ENCODE data around the gene TRIM24.

DNA sequence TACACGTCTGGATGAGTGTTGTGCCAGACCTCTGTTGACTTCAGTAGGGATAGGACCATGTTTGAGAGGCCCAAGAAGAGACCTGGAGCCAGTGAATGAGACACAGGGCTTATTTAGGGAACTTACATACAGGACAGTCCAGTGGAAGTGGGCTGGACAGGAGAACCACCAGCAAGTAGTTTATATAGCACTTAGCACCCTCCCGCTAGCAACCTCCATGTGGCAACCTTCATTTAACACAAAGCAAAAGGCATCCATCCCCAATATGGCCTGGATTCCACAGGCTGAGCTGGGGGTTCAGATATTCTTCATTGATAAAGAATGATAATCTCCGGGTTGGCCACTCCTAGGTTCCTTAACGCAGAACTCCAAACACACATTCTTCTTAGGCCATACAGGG, 93.7 kb downstream of the TRIM24 start:
- TF ChIP-seq CTCF (IDR thresholded peaks at IDR 0.05; ENCODE audit: low read length): no peak
- no peak for TF ChIP-seq EZH2 (optimal IDR thresholded peaks at IDR 0.05; ENCODE audit: low read depth, low read length)

Data from MM.1S (cell line).